ENCODE measurements around the gene AOC2.

DNA sequence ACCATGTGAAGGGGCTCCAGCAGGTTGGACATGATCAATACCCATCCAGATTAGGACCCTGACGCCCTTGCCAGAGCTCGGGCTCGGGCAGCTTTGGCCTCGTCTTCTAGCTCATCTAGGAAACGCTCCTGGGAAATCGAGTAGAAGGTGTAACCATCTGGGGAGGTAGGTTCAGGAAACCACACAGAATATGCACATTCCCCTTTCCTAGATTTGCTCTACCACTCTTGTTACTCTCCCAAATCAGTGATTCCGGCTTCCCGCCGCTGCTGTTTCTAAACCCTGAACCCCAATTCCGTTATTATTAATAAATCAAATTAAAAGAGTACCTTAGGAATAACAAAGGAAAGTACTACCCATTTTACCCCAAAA is 46.4 kb upstream of the AOC2 start:
- TF ChIP-seq, protein P1, sequence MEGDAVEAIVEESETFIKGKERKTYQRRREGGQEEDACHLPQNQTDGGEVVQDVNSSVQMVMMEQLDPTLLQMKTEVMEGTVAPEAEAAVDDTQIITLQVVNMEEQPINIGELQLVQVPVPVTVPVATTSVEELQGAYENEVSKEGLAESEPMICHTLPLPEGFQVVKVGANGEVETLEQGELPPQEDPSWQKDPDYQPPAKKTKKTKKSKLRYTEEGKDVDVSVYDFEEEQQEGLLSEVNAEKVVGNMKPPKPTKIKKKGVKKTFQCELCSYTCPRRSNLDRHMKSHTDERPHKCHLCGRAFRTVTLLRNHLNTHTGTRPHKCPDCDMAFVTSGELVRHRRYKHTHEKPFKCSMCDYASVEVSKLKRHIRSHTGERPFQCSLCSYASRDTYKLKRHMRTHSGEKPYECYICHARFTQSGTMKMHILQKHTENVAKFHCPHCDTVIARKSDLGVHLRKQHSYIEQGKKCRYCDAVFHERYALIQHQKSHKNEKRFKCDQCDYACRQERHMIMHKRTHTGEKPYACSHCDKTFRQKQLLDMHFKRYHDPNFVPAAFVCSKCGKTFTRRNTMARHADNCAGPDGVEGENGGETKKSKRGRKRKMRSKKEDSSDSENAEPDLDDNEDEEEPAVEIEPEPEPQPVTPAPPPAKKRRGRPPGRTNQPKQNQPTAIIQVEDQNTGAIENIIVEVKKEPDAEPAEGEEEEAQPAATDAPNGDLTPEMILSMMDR (IDR thresholded peaks at IDR 0.05): no peak
- TF ChIP-seq MXI1 (IDR thresholded peaks at IDR 0.05; ENCODE audit: low read depth, low read length) (no peak), GABPA (IDR thresholded peaks at IDR 0.05; ENCODE audit: low read depth) (no peak), GATA2 (CRISPR knock-in tag; IDR thresholded peaks at IDR 0.05) (no peak)
- TF ChIP-seq, protein P2, sequence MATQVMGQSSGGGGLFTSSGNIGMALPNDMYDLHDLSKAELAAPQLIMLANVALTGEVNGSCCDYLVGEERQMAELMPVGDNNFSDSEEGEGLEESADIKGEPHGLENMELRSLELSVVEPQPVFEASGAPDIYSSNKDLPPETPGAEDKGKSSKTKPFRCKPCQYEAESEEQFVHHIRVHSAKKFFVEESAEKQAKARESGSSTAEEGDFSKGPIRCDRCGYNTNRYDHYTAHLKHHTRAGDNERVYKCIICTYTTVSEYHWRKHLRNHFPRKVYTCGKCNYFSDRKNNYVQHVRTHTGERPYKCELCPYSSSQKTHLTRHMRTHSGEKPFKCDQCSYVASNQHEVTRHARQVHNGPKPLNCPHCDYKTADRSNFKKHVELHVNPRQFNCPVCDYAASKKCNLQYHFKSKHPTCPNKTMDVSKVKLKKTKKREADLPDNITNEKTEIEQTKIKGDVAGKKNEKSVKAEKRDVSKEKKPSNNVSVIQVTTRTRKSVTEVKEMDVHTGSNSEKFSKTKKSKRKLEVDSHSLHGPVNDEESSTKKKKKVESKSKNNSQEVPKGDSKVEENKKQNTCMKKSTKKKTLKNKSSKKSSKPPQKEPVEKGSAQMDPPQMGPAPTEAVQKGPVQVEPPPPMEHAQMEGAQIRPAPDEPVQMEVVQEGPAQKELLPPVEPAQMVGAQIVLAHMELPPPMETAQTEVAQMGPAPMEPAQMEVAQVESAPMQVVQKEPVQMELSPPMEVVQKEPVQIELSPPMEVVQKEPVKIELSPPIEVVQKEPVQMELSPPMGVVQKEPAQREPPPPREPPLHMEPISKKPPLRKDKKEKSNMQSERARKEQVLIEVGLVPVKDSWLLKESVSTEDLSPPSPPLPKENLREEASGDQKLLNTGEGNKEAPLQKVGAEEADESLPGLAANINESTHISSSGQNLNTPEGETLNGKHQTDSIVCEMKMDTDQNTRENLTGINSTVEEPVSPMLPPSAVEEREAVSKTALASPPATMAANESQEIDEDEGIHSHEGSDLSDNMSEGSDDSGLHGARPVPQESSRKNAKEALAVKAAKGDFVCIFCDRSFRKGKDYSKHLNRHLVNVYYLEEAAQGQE (IDR thresholded peaks at IDR 0.05; ENCODE audit: low read depth, low read length): no peak
